ENCODE data around the gene AFG3L2. TPM values are rescaled to one million over a fixed set of nuclear protein-coding genes. Genes with fewer than 3 reads are reported as not detected.

AFG3L2 gene
- total and polyA plus RNA-seq, 2 of the 8 experiments (the other 6 are each of a cell fraction or from before 2014, with no cell fraction given): 29.7 to 84.8 TPM

- H3K27me3 ChIP-seq (replicated peaks in 1 of 4; ENCODE audit: control insufficient read depth in 3 of 4, extremely low read depth in 1 of 4, insufficient read depth in 3 of 4, low read length in 3 of 4): peaks cover 0 to 3% (median 0%) of the 10 kb centered on the region in 4 experiments; a peak in 2 of 7 replicates
- POLR2A ChIA-PET (ENCODE audit: partially characterized antibody): interaction anchor here (0.9 to 1.3 kb wide), 2 partner anchors 15 to 18 kb away, joined by 3 to 5 read pairs; no protein-coding TSS in a partner anchor
- CTCF ChIA-PET (ENCODE audit: partially characterized antibody): interaction anchor here (0.6 to 11.7 kb wide), 8 partner anchors 10 to 310 kb away, joined by 3 to 96 read pairs (median 6); no protein-coding TSS in a partner anchor
- H3K14ac ChIP-seq (ENCODE audit: insufficient read length): no peak overlapping the region
- FAIRE-seq (no peak), DNase-seq (ENCODE audit: low read depth in 1 of 2, low spot score in 2 of 2) (no peak)
- H4K20me1 ChIP-seq (replicated peaks in 1 of 2; ENCODE audit: control insufficient read depth in 1 of 2, insufficient read depth in 2 of 2, low read length in 2 of 2): peaks cover 0 to 2% of the 10 kb centered on the region in 2 experiments
- H3K79me1 ChIP-seq (ENCODE audit: low read depth, low read length): no peaks in the 10 kb centered on the region; the same call in 1 of the 2 replicates
- H2AFZ ChIP-seq (ENCODE audit: low read length): no peak overlapping the region
- no peak overlapping the region for H4K8ac ChIP-seq (ENCODE audit: extremely low read depth, insufficient read depth, low read length)
- no peak overlapping the region for H3K4me3 ChIP-seq (ENCODE audit: extremely low read depth in 1 of 4, insufficient read depth in 2 of 4, low read depth in 3 of 4, low read length in 4 of 4)
- peaks cover 0 to 3% (median 1%) of the 10 kb centered on the region in 4 experiments; a peak in 3 of 7 replicates for H3K4me1 ChIP-seq (replicated peaks in 1 of 4; ENCODE audit: control insufficient read depth in 3 of 4, insufficient read depth in 4 of 4, low read length in 3 of 4)
- no peak overlapping the region for H3K9ac ChIP-seq (replicated peaks in 1 of 4; ENCODE audit: extremely low read depth in 1 of 4, low read depth in 3 of 4, low read length in 3 of 4)
- no peak overlapping the region for H2BK12ac ChIP-seq (ENCODE audit: low read depth, low read length)
- H4K91ac ChIP-seq (replicated peaks; ENCODE audit: insufficient read length, low read length): no peak overlapping the region
- no peak overlapping the region for H3K4me2 ChIP-seq (ENCODE audit: insufficient read depth in 1 of 2, low read depth in 2 of 2, low read length in 2 of 2)
- H3K4ac ChIP-seq (replicated peaks; ENCODE audit: insufficient read length, low read depth, low read length): no peak overlapping the region
- no peak overlapping the region for H3K56ac ChIP-seq (replicated peaks; ENCODE audit: insufficient read length, low read depth, low read length)
- H3K79me2 ChIP-seq (ENCODE audit: control insufficient read depth in 1 of 2, insufficient read depth in 2 of 2, low read length in 2 of 2): peaks cover 0 to 6% of the 10 kb centered on the region in 2 experiments; a peak in 3 of 4 replicates
- no peak overlapping the region for H2BK120ac ChIP-seq (replicated peaks; ENCODE audit: low read depth, low read length)
- H3K9me3 ChIP-seq (ENCODE audit: insufficient read depth in 2 of 2, low read depth in 1 of 2, low read length in 1 of 2): no peaks in the 10 kb centered on the region
- no peak overlapping the region for H2BK15ac ChIP-seq (ENCODE audit: low read length)
- no peak overlapping the region for H3K18ac ChIP-seq (ENCODE audit: extremely low read depth, low read length)
- no peak overlapping the region for H4K5ac ChIP-seq (ENCODE audit: insufficient read length, low read depth, low read length)
- H2AK5ac ChIP-seq (ENCODE audit: low read depth, low read length): no peak overlapping the region
- H3K23me2 ChIP-seq (ENCODE audit: low read depth, low read length): peaks cover 3% of the 10 kb centered on the region; the same call in 1 of the 2 replicates
- no peak overlapping the region for H2BK5ac ChIP-seq (ENCODE audit: low read depth, low read length)
- no peak overlapping the region for H2BK20ac ChIP-seq (ENCODE audit: low read length)
- peaks cover 0 to 42% (median 6%) of the 10 kb centered on the region in 4 experiments; a peak in 4 of 8 replicates for H3K36me3 ChIP-seq (ENCODE audit: control insufficient read depth in 2 of 4, insufficient read depth in 4 of 4, low read length in 3 of 4)
- H3K27ac ChIP-seq (ENCODE audit: low read depth, low read length): no peak overlapping the region
- no peak overlapping the region for H3K23ac ChIP-seq (ENCODE audit: insufficient read length)
- TF ChIP-seq SP4 (IDR thresholded peaks at IDR 0.05; ENCODE audit: low read length): no peak
Observed at GRCh38 chr18:12312976-12313375, 64.1 kb downstream of the AFG3L2 start.

Measured in H1 (cell line).